Activated naive CD8-positive, alpha-beta T cell treated with anti-CD3 and anti-CD28 coated beads, Interleukin-2, amount 10 ng/mL, durations not matched to agents 7 days and 5 days (primary cell): ENCODE measurements around the gene OGN. TPM values are rescaled to one million over a fixed set of nuclear protein-coding genes. Genes with fewer than 3 reads are reported as not detected.
"Not testable (repeated sequence)": the region's sequence is repeated elsewhere in the genome, so short reads cannot be mapped to it uniquely, and the experiment has no call there.

Experiments
- ATAC-seq: fragments of 150-1000 bp; cut with Tn5 transposase; one replicate; pipeline ENCODE4 v1.10.0; 2021; ENCODE audit warnings: low read depth, moderate library complexity
- POLR2A ChIA-PET: fragments of 350-600 bp; sonication (Branson Sonifier 250); formaldehyde crosslinking; loops from one replicate; lab custom pipeline; 2021; ENCODE audit warnings: antibody characterized with exemption; lab: Charles Lee
- DNase-seq: peaks from one replicate; pipeline ENCODE4 v3.0.0; 2021
- H3K27ac Mint-ChIP-seq: one replicate; pipeline ENCODE4 v1.8.0; 2022; ENCODE audit warnings: mild to moderate bottlenecking, mixed read lengths
- H3K27me3 Mint-ChIP-seq: one replicate; pipeline ENCODE4 v1.8.0; 2022; ENCODE audit warnings: mild to moderate bottlenecking, moderate library complexity, mixed read lengths
- H3K36me3 Mint-ChIP-seq: one replicate; pipeline ENCODE4 v1.8.0; 2021; ENCODE audit warnings: mild to moderate bottlenecking, mixed read lengths
- H3K4me1 Mint-ChIP-seq: one replicate; pipeline ENCODE4 v1.8.0; 2021; ENCODE audit warnings: mixed read lengths
- H3K4me3 Mint-ChIP-seq: one replicate; pipeline ENCODE4 v1.8.0; 2022; ENCODE audit warnings: mild to moderate bottlenecking, moderate library complexity, mixed read lengths
- H3K9me3 Mint-ChIP-seq: one replicate; pipeline ENCODE4 v1.8.0; 2021; ENCODE audit warnings: mixed read lengths
- total RNA-seq, 2 experiments: library from RNA; stranded (reverse); gene quantifications; one replicate each; pipeline ENCODE4 v1.2.3, GENCODE V29; 2021

Gene OGN
- total RNA-seq, 2 experiments from 2014 or later, result not detected

DNA sequence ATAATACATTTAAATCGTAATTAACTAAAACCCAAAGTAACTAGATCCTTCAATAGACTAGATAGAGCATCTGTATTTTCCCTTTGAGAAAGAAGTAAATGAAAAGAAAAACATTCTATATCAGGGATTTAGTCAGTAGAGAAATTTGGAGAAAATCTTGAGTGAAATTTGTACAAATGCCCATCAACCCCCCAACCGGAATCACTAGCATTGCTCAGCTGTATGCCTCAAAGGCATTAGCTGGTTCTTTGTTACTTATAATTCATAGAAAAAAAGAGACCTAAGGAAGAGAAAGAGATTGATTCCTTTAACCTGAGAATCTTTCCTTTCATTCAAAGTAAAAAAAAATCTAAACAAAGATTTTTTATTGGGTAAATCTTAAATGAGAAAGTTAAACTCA, 19.2 kb upstream of the OGN start:
- DNase-seq, result no peak
- POLR2A ChIA-PET, result no interaction called here
- Mint-ChIP-seq H3K27me3 (no peaks in the 10 kb centered on the region), H3K4me1 (peaks cover 2% of the 10 kb centered on the region), H3K36me3 (peaks cover 4% of the 10 kb centered on the region), H3K27ac (no peak overlapping the region), H3K9me3 (no peaks in the 10 kb centered on the region), H3K4me3 (no peak overlapping the region)
- ATAC-seq, result no peak

DNA sequence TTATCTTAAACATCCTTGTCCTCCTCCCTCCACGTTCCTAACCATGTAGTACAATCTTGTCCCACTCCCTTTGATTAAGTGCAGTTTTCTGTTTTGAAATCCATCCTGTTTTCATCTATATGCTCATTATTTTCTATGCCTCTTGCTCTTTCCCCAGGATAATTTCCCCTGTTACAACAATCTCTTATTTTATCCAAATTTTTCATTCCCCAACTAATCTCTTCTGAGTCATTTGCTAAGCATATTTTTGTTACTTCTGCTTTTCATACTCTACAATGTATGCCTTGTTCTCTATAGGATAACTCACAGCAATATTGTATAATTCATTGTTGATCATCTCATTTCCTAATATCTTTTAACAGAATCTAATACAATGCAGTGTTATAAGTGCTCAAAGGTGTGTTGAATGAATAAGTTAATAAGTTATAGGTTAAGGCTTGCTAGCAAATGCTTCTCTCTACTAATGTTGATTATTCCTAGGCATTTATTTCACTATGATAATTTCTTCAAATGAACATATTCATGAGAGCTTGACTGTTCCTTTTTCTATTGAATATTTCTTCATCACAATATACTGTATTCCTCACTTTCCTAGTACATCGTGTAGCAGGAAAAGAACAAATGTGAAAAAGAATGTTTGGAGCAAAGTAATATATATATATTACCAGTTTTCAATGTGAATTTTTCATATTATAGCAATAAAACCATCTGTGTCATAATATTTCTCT, 18.4 kb upstream of the OGN start:
- peaks cover 6% of the 10 kb centered on the region for H3K36me3 Mint-ChIP-seq
- no peaks in the 10 kb centered on the region for H3K9me3 Mint-ChIP-seq
- DNase-seq (no peak), ATAC-seq (no peak)
- H3K27ac Mint-ChIP-seq, result no peak overlapping the region
- H3K4me1 Mint-ChIP-seq, result peaks cover 2% of the 10 kb centered on the region
- H3K4me3 Mint-ChIP-seq, result no peak overlapping the region
- POLR2A ChIA-PET, result no interaction called here
- H3K27me3 Mint-ChIP-seq, result no peaks in the 10 kb centered on the region

DNA sequence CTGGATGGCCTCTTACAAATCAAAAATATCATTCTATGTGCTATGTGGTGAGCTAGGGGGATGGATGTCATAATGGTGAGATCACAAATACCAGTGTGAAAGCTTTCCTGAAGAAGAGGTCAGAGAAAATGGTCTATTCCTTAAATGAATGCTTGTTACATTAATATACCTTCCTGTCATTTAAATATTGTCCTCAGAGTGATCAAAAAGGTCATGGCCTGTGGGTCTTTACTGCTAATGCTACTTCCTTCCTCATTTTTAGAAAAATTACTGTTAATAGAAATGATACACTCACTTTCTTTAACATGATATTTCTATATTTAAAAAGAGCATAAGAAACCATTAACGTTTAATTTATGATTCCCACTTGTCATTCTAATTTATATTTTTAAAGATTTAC, 10.2 kb upstream of the OGN start:
- no peak overlapping the region for H3K4me3 Mint-ChIP-seq
- POLR2A ChIA-PET, result no interaction called here
- no peak for DNase-seq
- no peaks in the 10 kb centered on the region for H3K27me3 Mint-ChIP-seq
- no peak for ATAC-seq
- H3K9me3 Mint-ChIP-seq, result no peaks in the 10 kb centered on the region
- H3K36me3 Mint-ChIP-seq, result peaks cover 6% of the 10 kb centered on the region
- H3K4me1 Mint-ChIP-seq, result peaks cover 5% of the 10 kb centered on the region
- H3K27ac Mint-ChIP-seq, result no peak overlapping the region

DNA sequence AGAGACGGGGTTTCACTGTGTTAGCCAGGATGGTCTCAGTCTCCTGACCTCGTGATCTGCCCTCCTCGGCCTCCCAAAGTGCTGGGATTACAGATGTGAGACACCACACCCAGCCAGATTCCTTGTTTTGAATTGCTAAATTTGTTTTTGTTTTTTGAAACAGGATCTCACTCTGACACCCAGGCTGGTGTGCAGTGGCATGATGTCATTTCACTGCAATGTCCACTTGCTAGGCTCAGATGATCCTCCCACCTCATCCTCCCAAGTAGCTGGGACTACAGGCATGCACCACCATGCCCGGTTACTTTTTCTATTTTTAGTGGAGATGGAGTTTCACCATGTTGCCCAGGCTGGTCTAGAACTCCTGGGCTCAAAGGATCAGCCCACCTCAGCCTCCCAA, 6.8 kb upstream of the OGN start:
- H3K9me3 Mint-ChIP-seq, POLR2A ChIA-PET, DNase-seq, H3K36me3 Mint-ChIP-seq, H3K4me3 Mint-ChIP-seq, H3K27me3 Mint-ChIP-seq, ATAC-seq, H3K27ac Mint-ChIP-seq: not testable (repeated sequence)
- H3K4me1 Mint-ChIP-seq, result peaks cover 16% of the 10 kb centered on the region

DNA sequence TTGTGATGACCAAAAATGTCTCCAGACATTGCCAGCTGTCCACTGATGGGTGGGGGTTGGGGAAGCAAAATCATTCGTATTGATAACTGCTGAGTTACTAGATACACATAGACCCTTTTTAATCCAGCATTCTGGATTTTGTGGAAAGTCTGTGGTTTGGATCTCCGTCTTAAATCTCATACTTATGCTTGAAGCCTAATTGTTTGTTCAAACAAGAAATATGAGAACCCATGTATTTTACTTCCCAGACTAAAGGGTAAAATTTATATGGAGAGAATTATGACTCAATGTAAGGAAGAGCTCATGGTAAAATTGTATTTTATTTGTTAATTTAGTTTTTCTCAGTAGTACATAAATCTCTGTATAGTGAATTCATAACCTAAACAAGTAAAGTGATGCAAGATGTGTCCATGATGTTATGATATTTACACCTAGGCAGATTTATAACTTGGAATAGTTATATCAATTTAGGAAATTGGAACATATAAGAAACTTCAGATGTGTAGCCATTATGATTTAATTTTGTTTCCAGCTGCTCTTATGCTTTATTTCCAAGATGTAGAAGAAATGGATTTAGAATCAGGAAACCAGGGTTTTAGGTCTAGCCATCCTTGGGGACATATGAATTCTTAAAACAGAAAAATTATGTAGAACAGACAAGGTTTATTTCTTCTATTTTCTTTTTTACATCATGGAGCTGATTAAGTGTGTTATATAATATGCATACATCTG, 4.5 kb upstream of the OGN start:
- Mint-ChIP-seq H3K4me1 (peaks cover 27% of the 10 kb centered on the region), H3K4me3 (no peak overlapping the region), H3K9me3 (peaks cover 2% of the 10 kb centered on the region), H3K27me3 (no peaks in the 10 kb centered on the region), H3K36me3 (peaks cover 6% of the 10 kb centered on the region), H3K27ac (no peak overlapping the region)
- DNase-seq (no peak), ATAC-seq (no peak)
- POLR2A ChIA-PET, result interaction anchor here (0.6 kb wide), 2 partner anchors 294 to 533 kb away, joined by 3 to 4 read pairs; no protein-coding TSS in a partner anchor

DNA sequence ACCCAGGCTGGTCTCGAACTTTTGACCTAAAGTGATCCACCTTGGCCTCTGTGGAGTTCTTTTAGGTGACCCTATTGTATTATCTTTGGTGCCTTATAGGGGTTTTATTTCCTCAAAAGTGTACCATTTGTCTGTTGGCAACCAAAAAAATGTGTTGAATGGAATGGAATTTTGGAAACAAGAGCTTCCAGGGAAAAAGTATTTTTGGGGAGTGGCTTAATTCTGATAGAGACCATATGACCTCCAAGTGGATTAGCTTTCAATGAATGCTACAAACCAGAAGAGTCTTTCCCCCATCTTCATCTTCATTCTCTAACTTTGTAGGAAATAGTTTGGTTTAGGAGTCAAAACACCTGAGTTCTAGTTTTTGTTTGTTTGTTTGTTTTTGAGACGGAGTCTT, 3.4 kb upstream of the OGN start:
- no peaks in the 10 kb centered on the region for H3K27me3 Mint-ChIP-seq
- H3K9me3 Mint-ChIP-seq, result peaks cover 2% of the 10 kb centered on the region
- DNase-seq (no peak), ATAC-seq (no peak)
- POLR2A ChIA-PET, result no interaction called here
- no peak overlapping the region for H3K4me3 Mint-ChIP-seq
- peaks cover 27% of the 10 kb centered on the region for H3K4me1 Mint-ChIP-seq
- no peak overlapping the region for H3K27ac Mint-ChIP-seq
- peaks cover 6% of the 10 kb centered on the region for H3K36me3 Mint-ChIP-seq

DNA sequence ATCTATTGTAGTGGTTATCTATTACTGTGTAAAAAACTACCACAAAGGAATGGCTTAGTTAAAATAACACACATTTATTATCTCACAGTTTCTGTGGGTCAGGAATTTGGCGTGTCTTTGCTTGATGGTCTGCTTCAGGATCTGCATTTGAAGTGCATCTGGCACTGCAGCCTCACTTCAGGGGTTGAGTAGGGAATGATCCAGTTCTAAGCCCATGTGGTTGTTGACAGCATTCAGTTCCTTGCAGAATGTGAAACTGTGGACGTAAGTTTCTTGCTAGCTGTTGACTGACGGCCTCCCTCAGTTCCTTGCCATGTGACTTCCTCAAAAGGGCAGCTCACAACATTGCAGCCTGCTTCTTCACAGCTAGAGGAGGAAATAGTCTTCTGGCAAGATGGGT, 2.1 kb upstream of the OGN start:
- Mint-ChIP-seq H3K4me3 (peak overlapping the region; percentile 59), H3K27ac (peak overlapping the region; percentile 71), H3K9me3 (peaks cover 2% of the 10 kb centered on the region), H3K4me1 (peaks cover 27% of the 10 kb centered on the region), H3K36me3 (peaks cover 4% of the 10 kb centered on the region), H3K27me3 (no peaks in the 10 kb centered on the region)
- peak; percentile 94 for ATAC-seq
- POLR2A ChIA-PET, result interaction anchor here (0.6 kb wide), 1 partner anchor 246 kb away, joined by 5 read pairs; no protein-coding TSS in a partner anchor
- peak; percentile 29 for DNase-seq

DNA sequence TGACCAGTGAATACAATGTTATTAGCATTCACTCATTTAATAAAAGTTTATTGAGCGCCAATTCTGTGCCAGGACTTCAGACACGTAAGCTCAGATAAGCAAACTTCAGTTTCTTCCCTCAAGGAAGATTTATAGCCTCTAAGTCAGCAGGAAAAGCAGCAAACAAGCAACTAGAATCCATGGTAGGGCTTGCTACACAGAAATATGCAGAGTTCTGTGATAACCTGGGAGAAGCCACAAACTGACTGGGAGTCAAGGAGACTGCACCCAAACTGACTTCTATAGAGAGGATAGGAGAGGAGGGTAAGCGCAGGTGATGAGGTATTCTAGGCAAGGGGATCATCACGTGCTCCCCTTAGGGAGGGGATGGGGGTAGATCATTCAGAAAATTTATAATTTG, 1.4 kb upstream of the OGN start:
- peaks cover 27% of the 10 kb centered on the region for H3K4me1 Mint-ChIP-seq
- DNase-seq, result no peak
- peak overlapping the region; percentile 65 for H3K27ac Mint-ChIP-seq
- H3K4me3 Mint-ChIP-seq, result peak overlapping the region; percentile 59
- peaks cover 4% of the 10 kb centered on the region for H3K36me3 Mint-ChIP-seq
- H3K27me3 Mint-ChIP-seq, result no peaks in the 10 kb centered on the region
- POLR2A ChIA-PET, result interaction anchor here (0.6 kb wide), 1 partner anchor 246 kb away, joined by 5 read pairs; no protein-coding TSS in a partner anchor
- ATAC-seq, result no peak
- H3K9me3 Mint-ChIP-seq, result peaks cover 2% of the 10 kb centered on the region

DNA sequence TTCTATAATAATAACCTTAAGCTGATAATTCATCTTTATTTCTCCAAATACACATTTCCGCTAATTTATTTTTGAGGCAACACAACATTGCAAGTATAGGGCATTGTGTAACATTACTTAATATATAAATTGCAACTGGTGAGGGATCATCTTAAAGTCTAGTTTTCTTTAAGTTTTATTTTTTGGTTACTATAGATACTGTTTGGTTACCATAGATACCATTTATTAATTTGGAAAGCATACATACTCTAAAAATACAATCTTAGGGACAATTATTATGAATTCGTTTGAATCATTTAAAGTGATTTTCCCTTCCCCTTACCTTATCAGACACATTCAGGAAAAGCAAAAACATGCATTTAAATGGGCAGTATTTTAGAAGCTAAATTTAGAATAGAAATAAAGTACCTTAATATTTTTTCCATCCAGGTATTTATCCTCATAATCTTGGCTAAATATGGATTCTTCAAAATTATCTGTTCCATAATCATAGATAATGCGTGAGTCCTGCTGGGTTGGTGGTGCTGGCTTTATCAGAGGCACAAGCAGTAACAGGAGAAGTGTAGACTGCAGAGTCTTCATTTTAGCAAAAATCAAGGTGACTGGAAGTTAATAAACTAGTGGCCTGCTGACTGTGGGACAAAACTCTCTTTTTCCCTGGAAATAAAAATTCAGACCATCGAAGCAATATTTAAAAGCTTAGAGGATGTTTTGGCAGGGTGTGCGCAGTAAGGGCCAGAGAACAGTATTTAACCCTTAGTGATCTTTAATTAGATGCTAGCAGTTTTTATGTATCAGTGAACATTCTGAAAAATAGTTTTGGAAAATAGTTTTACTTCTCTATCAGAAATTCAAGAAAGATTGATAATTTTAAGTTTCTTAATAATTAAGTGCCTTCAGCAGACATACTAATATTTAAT, 1.3 kb downstream of the OGN start:
- POLR2A ChIA-PET, result no interaction called here
- Mint-ChIP-seq H3K4me3 (no peak overlapping the region), H3K9me3 (peaks cover 2% of the 10 kb centered on the region), H3K27me3 (no peaks in the 10 kb centered on the region), H3K36me3 (peaks cover 5% of the 10 kb centered on the region), H3K27ac (no peak overlapping the region), H3K4me1 (peaks cover 22% of the 10 kb centered on the region)
- ATAC-seq (no peak), DNase-seq (no peak)

DNA sequence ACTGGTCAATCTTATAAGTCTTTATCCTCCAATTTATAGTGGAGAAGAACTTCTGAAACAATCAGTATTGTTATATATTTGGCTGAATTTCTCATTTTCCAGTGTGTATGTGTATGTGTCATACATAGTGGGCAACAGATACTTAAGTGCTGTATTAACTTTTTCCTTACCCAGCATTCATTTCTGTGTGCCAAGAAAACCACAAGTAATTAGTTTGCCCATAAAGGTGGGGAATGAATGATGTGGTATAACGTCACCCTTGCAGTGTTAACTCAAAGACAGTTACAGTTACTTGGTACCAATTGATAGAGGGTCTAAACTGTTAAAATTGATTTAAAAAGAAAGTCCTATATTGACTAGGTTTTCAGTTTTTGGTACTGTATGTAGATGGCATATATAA, 2.0 kb downstream of the OGN start:
- peaks cover 5% of the 10 kb centered on the region for H3K36me3 Mint-ChIP-seq
- no peak overlapping the region for H3K27ac Mint-ChIP-seq
- POLR2A ChIA-PET, result no interaction called here
- H3K4me1 Mint-ChIP-seq, result peaks cover 22% of the 10 kb centered on the region
- no peaks in the 10 kb centered on the region for H3K27me3 Mint-ChIP-seq
- no peak for ATAC-seq
- H3K9me3 Mint-ChIP-seq, result peaks cover 2% of the 10 kb centered on the region
- no peak for DNase-seq
- no peak overlapping the region for H3K4me3 Mint-ChIP-seq

DNA sequence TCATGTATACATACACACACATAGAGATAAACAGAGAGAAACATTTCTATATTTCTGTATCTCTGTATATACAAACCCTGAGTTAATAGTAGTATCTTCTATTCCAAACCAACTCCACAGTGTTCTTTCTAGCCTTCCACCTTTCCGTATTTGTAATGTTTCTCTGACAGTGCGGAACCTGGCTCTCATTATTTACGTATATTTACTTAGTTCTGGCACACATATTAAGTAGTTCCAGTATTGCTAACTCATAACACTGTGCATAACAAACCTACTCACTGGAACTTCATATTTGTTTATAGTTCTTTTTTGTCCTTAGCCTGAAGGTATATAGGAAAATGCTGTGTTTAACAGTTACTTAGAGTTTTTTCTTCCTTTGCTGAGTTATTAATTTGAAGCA, 6.5 kb downstream of the OGN start:
- POLR2A ChIA-PET, result no interaction called here
- peaks cover 3% of the 10 kb centered on the region for H3K36me3 Mint-ChIP-seq
- no peaks in the 10 kb centered on the region for H3K4me1 Mint-ChIP-seq
- H3K4me3 Mint-ChIP-seq, result no peak overlapping the region
- ATAC-seq, result no peak
- H3K9me3 Mint-ChIP-seq, result no peaks in the 10 kb centered on the region
- H3K27me3 Mint-ChIP-seq, result no peaks in the 10 kb centered on the region
- H3K27ac Mint-ChIP-seq, result no peak overlapping the region
- no peak for DNase-seq

DNA sequence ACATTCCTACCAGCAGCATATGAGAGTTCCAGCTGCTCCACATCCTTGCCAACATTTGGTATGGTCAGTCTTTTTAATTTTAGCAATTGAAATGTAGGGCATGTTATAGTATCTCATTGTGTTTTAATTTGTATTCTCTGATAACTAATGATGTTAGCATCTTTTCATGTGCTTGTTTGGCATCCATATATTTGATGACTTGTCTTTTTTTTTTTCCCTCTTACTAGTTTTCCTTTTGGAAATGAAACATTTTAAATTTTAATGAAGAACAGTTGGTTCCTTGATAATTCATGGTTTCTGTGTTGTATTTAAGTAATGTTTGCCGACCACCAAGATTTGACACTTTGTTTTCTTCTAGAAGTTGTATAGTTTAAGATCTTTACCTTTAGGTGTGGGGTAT, 8.8 kb downstream of the OGN start:
- Mint-ChIP-seq H3K4me1 (no peaks in the 10 kb centered on the region), H3K36me3 (peaks cover 1% of the 10 kb centered on the region), H3K9me3 (no peaks in the 10 kb centered on the region), H3K27ac (no peak overlapping the region), H3K27me3 (no peaks in the 10 kb centered on the region), H3K4me3 (no peak overlapping the region)
- POLR2A ChIA-PET, result no interaction called here
- DNase-seq (no peak), ATAC-seq (no peak)

DNA sequence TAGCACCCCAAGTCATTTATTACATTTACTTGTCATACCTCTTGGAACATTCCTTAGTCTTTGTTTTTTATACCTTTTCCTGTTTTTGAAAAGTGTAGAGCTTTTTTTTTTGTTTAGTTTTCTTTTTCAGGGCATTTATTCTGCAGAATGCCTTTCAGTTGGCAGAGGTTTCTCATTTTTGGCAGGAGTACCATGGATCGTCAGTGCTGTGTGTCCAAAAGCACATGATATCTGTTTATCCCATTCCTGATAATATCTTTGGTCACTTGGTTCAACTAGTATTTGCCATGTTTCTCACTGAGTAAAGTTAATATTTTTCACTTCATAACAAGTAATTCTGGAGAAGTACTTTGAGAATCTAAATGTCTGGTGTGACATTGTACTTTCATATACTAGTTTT, 10.7 kb downstream of the OGN start:
- Mint-ChIP-seq H3K27me3 (no peaks in the 10 kb centered on the region), H3K36me3 (no peaks in the 10 kb centered on the region)

More for the DNA sequence above, 10.7 kb downstream of the OGN start:
- no peaks in the 10 kb centered on the region for H3K4me1 Mint-ChIP-seq
- DNase-seq (no peak), ATAC-seq (no peak)
- POLR2A ChIA-PET, result no interaction called here
- no peak overlapping the region for H3K27ac Mint-ChIP-seq
- H3K4me3 Mint-ChIP-seq, result no peak overlapping the region
- no peaks in the 10 kb centered on the region for H3K9me3 Mint-ChIP-seq
